HG03064 (cell line): ENCODE results near the gene HES7.

Experiments
- ATAC-seq: cut with Tn5 transposase; IDR thresholded peaks from one replicate; pipeline ENCODE4 v1.9.1; 2021; ENCODE audit warnings: low read depth; ENCODE audit not compliant: unreplicated experiment

The HES7 gene

GRCh38 chr17:8143581-8144400 is 19.9 kb upstream of the HES7 start:
- ATAC-seq, result no peak

DNA sequence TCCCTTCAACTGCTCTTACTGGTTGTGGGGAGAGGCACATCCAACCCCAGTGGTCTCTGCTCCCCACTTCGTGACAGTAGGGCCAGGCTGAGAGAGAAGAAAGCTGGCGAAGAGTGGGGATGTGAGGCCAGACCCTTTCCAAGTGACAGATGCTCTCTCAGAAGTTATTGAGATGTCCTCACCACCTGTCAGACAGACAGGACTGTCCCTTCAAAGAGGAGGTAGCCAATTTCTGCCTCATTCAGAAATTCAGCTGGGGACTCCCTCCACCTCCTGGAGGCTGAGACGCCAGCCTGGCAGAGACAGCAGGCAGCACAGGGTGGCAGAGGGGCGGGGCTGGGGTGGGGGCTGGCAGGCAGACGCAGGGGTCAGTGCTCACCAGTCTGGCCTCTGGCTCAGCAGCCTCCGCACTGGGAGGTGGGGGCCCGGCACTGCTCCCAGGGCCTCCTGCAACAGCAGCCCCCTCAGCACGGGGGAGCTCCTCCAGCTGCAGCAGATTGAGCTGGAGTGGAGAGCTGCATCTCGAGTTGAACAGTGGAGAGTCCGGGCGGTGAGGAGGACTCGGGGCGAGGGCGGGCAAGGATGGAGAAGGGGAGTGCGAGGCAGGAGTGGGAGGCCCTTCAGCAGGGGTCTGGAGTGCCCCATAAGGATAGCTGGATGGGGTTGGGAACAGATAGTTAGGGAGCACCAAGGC is 19.1 kb upstream of the HES7 start:
- ATAC-seq, result no peak

DNA sequence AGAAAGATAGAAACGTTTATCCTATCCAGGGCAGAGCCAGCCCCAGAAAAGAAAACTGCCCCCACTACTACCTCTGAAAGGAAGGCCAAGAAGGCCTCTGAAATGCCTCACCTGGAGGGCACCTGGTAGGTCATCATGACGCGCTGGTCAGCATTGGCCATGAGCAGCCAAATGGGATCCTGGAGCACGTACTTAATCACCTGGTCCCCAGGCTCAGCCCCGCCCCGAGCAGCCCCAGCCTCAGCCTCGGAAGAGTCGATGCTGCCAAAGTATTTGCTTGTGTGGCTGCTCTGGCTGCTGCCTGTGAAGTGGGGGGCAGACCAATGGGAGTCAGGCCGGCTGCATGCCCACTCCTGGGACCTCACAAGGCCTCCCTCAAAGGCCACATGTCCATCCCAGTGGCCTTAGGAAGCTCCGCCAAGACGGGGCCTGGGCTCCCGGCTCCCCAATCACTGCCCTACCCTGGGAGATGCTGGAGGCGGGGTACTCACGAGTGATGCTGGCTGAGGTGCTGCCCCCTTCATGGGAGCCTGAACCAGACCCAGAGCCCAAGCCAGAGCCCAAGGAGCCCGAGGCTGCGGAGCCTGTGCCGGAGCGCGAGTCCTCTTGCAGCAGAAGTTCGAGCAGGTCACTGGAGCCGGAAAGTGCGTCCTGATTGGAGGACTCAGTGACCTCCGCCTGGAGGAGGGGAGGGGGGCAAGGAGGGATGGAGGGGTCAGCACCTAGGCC is 18.4 kb upstream of the HES7 start:
- ATAC-seq, result no peak

GRCh38 chr17:8141741-8142140 is 17.8 kb upstream of the HES7 start:
- ATAC-seq, result no peak

DNA sequence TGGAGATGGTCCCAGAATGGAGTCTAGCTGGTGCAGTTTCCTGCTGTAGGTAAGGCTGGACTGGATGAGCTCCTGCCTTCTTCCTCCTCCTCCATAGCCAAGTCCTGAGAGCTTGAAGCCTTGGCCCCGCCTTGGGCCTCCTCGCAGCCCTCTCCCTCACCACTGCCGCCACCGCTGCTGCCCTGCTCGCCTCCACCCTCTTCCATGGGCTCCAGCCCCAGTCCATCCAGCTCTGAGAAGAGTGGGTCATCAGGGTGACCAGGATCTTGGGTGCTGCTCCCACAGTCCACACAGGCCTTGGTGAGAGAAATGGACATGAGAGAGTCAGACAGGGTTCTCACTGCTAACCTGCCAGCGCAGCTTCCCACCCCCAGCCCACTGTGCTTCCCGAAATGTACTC is 17.1 kb upstream of the HES7 start:
- ATAC-seq, result no peak

DNA sequence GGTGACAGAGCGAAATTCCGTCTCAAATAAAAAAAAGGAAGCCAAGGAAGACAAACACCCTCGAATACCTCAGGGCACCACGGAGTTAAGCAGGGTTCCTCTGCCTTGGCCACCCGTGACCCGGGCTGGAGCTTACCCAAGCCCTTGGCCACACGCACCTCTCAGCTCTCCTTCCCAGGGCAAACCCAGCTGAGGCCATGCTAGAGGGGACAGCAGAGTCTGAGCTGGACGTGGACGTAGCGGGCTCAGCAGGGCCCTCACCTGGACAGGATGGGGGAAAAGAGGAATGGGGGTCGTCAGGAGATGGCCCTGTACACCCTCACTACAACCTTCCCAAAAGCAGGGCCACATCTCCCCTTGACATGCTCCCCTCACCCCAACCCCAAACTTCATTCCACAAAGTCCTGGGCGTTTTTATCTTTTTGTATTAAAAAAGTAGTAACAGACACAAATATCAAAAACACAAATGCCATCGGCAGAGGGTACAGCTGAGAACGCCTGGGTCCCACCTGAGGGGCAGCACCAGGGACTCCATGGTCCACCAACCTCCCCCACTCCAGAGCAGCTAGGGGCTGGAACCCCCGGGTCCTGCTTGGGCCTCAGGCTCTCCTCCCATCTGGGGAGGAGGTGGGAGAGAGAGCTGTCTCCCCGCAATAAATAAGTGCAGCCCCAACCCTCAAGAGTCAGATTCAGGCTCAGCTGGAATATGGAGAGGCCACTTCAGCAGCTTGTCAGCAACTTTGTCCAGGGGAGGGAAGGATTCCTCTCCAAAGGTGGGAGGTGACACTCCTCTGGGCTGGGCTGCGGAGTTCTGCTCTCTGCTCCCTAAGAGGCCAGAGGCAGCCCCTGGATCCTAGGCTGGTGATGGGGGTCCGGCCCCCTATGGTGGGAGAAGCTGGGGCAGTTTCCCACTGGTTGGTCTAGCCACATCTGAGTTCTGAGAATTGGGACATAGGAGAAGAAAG is 16.4 kb upstream of the HES7 start:
- no peak for ATAC-seq

DNA sequence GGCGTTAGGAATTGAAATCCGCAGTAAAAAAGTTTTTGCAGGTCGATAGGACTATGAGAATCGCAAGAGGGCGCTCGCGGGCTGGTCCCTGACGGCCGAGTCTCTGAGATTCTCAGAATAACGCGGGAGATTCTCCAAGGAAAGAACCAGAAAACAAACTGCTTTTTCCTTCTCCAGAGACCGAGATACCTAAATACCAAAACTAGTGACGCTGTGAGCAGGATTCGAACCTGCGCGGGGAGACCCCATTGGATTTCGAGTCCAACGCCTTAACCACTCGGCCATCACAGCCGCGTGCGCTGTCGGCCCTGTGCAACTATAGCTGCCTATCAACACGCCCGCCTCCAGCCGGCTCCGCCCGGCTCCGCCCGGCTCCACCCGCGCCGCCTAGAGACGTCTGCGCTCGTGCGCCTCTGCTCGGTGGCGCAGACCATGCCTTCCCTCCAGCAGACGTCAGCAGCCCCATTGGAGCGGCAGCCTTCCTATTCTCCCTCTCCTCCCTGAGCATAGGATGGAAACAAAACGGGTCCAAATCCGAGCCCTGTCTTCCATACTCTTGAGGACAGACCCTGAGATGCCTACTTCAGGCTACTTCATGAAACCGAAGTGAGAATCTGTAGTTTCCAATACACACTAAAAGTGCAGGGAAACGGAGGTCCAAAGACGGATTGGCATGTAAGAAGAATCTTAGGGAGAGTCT is 14.9 kb upstream of the HES7 start:
- ATAC-seq, result peak; percentile 67

GRCh38 chr17:8138374-8138671 is 14.4 kb upstream of the HES7 start:
- ATAC-seq, result peak; percentile 4

DNA sequence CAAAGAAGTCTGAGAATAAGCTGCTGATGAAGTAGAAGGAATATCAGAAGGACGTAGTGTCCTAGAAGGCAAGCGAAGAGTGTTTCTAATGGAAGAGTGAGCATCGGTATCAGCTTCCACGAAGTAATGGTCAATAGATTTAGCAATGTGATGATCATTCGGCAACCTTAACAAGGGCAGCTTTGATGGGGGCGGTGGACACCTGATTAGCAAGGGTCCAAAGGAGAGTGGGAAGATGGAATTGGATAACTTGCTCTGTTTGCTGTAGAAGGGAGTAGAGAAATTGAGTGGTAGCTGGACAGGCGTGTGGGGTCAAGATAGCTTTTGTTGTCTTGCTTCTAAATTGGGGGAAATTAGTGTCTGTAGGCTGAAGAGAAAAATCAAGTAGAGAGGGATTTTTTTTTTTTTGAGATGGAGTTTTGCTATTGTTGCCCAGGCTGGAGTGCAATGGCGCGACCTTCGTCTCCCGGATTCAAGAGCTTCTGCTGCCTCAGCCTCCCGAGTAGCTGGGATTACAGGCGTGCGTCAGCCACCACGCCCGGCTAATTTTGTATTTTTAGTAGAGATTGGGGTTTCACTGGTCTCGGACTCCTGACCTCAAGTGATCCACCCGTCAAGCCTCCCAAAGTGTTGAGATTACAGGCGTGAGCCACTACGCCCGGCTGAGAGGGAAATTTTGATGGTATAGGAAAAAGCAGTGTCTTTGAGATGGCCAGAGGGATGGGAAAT is 13.9 kb upstream of the HES7 start:
- no peak for ATAC-seq

GRCh38 chr17:8133941-8134340 is 10.0 kb upstream of the HES7 start:
- no peak for ATAC-seq

DNA sequence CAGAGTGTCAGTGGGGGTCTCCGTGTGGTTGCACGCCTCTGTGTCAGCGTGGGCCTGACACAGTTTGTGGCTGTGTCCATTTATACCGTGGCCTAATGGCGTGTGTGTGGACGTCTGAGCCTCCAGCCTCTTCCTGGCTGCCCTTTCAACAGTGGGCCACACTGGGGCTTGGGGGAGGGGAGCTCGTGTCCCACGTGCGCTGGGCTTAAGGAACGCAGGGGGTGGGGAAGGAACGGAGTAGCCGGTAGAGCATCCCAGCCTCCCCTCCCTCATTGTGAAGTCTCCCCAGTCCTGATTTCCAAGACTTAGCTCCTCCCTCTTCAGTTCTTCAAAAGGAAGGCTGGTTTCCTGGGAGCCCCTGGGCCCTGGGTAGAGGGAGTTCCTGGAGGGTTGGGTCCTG is 9.5 kb upstream of the HES7 start:
- ATAC-seq, result no peak

DNA sequence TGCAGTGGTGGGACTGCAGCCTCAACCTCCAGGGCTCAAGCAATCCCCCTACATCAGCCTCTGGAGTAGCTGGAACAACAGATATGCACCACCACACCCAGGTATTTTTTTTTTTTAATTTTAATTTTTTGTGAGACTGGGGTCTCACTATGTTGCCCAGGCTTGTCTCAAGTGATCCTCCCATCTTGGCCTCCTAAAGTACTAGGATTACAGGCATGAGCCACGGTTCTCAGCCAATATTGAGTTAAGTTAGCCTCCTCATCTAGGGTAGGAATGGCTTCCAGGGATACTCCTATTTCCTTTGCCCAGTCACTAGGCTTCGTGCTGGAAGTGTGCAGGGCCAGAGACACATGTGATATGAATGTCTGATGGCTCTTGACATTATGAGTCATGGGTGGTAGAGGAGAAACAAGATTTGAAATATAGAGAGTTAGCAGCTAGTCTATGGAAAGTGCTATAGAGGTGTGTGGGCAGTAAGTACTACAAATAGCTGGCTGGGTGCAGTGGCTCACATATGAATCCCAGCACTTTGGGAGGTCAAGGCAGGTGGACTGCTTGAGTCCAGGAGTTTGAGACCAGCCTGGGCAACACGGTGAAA is 8.0 kb upstream of the HES7 start:
- ATAC-seq, result no peak

DNA sequence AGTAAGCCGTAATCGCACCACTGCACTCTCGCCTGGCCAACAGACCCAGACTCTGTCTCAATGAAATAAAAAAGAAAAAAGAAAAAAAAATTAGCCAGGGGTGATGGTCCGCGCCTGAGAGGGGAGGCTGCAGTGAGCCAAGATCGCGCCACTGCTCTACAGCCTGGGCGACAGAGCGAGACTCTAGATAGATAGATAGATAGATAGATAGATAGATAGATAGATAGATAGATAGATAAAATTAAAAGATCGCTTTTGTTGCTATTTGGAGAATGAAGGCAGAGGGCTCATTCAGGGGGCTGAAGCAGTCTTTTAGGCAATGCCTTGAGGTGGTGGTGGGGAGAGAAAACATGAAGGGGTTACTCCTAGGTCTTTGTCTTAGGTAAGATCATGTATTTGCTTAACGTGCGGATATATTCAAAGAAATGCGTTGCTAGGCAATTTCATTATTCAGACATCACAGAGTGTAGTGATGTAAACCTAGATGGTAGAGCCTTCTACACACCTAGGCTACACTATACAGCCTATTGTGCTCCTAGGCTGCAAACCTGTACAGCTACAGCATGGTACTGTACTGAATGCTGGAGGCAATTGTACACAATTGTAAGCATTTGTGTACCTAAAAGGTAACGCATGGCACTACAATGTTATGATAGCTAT is 4.3 kb upstream of the HES7 start:
- ATAC-seq, result no peak

DNA sequence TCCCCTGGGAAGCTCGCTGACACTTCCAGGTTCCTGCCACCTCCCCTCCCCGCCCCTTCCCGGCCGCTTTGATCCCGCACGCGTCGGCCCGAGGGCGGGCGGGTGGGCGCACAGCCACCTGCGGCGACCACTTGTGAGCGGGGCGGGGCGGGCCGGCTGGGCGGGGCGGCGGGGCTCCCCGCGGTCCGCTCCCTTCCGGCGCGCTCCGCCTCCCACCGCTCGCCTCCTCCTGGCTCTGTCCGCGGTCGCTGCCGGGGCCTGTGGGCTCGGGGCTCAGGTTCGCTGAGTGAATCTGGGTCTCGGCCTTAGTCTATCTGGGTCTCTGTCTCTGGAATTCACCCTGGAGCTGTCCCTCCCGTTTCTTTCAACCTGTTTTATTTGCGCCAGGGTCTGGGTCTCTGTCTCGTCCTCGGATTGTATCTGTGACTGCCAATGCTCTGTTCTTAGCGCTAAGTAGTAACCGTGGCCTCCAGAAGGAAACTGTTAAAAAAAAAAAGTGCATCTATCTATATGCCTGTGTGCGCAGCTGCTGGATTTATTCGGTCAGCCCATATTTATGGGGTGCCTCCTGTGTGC is 2.7 kb upstream of the HES7 start:
- no peak for ATAC-seq

GRCh38 chr17:8125947-8126490 is 2.1 kb upstream of the HES7 start:
- no peak for ATAC-seq

- no peak for ATAC-seq
Observed at GRCh38 chr17:8125154-8125946, 1.4 kb upstream of the HES7 start.
